ENCODE measurements around the gene ZNF649.
A peak's percentile ranks its signal among the peaks of the same experiment; 100 is the strongest.

Gene ZNF649

GRCh38 chr19:51887522-51888498, 17.0 kb downstream of the ZNF649 start, which contains the start of gene ZNF577:
Gene ZNF577 (minus strand): TSS chr19:51887951. CDS start chr19:51880382, 7,569 bp downstream.
- peak; percentile 40 for DNase-seq

GRCh38 chr19:51884713-51885112, 20.1 kb downstream of the ZNF649 start:
- no peak for DNase-seq

GRCh38 chr19:51882518-51882917, 22.3 kb downstream of the ZNF649 start:
- DNase-seq = no peak

- DNase-seq = no peak
Measured at GRCh38 chr19:51873097-51873496, 31.7 kb downstream of the ZNF649 start.

GRCh38 chr19:51861870-51862622, 42.8 kb downstream of the ZNF649 start:
- no peak for DNase-seq

All from 8988T (cell line).